Cerebellar cortex (tissue), 1 donor: Measurements from ENCODE around the gene CLSTN1.
A peak's percentile ranks its signal among the peaks of the same experiment; 100 is the strongest.

Experiments
- DNase-seq: peaks from one replicate; pipeline ENCODE4 v3.0.0-alpha.2; 2015; ENCODE audit warnings: low spot score

CLSTN1 gene

DNA sequence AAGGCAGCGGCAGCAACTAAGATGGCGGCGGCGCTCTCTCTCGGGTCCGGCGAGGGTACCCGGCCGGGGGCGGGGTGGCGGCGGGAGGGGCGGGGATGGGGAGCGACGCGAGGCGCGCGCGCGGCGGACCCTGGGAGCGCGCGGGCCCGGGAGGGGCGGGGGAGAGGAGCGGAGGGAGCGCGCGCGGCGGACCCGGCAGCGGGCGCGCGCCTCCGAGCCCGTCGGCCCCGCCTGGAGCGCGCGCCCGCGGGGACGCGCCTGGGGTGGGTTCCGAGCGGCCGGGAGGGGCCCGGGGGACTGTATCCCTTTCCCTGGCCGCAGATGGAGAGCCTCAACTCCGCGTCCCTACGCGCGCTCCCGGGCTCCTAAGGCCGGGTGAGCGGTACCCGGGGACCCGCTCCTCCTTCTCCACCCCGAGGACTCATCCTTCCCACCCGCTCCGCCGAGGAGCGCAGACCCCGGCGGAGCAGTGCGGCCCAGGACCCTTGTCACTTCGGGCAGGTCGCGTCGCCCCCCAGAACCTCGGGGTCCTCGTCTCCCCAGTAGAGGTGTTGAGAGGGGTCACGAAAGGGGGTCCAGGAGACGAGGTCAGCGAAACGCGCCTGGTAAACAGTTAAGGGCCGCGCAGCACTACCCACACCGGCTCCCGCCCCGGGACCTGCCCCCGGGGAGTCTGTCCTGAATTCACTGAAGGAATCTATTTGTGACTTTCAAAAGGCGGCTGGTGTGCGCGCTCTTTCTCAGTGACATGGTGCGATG, at the start of gene CLSTN1:
Gene CLSTN1 (minus strand): TSS at position 23 of the 759 bp plus-strand sequence. CDS start 232 bp downstream, outside the sequence.
- DNase-seq: peak; percentile 86

DNA sequence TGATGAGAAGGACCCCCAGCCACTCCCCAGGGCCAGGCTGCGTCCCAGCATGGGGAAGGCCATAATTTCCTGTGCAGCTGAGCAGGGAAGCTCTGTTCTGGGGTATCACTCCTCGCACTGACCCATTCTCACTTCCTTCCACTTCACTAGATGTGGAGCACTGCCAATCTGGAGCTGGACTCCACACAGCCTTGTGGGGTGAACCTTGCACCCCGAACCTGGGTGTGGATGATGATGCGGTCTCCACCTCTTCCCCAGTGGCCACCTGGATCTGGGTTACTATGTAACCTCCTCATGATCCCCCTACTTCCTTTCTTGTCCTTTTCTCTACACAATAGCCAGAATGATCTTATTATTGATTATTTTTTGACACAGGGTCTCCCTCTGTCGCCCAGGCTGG, 49.6 kb upstream of the CLSTN1 start:
- no peak for DNase-seq

DNA sequence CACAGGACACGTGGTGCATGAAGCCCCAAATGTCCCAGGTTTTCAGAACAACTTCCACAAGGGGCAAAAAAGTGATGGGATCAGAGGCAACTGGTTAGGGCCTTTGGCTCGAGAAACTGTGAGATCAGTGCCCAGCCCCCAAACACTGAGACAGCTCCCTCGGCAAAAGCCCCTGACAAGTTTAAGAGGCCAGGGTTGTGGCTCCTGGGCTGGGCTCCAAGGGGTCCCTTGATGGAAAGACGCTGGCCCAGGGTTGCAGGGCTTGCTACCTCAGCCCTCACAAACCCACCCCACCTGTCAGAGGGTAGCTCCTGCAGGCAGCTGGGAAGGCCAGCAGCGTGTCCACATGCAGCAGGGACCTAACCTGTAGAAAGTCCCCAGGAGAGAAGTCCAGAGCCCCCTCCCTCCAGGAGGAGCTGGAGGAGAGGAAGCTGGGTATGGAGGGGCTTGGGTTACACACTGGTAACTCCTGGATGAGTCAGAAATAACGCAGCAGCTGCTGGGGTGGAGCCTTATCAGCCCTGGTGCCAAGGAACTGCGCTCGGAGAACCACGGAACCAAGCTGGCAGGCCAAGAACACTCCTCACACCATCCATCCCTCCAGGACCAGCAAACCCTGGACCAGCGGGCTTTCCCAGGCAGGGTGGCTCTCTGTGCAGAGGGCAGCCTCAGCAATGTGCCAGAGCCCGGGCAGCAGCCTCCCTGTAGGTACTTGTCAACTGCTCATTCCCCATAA, 48.8 kb upstream of the CLSTN1 start:
- peak; percentile 73 for DNase-seq

DNA sequence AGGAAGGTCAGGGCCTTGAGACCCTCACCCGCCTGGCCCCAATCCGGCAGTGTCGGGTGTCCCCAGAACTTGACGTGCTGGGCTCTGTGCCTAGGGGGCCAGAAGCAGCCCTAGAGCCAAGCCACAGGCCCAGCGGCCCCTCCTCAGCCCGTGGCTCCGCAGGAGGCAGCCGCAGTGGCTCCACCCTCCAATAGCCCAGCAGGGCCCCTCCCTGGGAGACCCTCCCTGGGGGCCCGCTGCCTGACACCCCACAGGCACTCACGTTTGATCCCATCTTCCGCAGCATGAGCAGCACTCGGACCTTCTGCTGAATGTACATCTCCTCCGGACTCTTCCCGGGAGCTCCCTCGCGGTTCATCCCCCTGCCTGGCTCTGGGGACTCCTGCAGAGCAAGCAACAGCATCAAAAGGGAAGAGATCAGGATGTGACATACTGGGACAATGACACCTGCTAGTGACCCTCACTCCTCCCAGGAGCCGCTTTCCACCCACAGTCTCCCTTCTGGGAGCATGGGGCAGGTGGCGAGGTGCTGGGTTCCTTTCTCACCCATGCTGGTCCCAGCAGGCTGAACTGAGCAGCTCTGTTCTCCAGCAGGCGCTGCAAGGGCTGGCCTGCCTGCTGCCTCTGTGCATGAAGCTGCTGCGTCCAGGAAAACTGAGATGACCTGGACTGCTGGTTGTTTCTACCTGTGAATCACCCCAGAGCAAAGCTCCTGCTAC, 48.1 kb upstream of the CLSTN1 start:
- no peak for DNase-seq

DNA sequence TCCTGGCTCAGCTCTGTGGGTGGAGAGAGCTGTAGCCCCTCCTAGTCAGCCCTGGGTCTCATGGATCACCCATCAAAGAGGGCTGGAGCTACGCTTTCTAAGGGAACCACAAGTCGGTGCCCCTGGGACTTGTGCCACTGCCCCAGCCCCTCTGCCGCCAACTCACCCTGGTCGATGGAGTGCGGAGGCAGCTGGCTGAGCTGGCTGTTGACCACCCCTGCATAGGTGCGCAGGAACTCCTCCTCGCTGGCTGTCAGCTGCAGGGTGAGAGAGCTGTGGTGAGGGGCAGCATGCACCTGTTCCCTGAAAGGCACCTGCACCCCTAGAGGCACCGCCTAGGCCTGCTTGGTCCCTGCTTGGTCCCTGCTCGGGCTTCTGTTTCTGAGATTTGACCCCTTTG, 47.3 kb upstream of the CLSTN1 start:
- DNase-seq: no peak

DNA sequence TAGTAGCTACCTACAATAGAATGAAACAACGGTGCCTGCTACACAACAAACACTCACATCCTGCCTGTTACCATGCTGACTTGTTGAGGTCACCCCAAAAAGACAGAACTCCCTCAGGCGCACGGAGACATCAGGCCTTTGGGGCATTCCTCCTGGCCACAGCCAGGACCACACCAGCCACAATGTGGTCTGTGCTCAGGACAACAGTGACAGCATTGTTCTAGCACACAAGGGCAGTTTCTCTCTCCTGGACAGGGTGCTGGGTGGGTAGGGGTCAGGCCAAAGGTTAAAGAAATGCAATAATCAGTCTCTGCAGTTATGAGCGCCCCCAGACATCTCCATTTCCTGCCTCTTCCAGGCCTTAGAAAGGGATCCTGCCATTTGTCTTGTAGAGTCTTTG, 46.8 kb upstream of the CLSTN1 start:
- no peak for DNase-seq

DNA sequence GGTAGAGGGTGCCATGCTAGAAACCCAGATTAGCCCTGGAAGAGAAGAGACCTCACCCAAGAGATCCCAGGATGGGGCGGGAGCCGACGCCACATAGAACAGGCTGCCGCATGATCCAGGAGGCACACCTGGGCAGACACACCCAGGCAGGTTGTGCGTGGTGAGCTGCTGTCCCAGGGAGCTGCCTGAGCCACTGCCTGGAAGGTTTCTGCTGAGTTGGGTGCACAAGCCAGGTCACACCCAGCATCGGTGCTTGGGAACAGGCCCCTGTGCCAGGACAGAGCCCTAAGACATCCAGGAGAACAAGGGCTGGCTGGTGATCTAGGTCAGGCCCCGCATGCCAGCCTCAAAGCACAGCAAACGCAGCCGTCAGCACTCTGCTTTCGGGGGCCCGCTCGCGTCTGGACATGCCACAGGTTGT, 46.1 kb upstream of the CLSTN1 start:
- no peak for DNase-seq

DNA sequence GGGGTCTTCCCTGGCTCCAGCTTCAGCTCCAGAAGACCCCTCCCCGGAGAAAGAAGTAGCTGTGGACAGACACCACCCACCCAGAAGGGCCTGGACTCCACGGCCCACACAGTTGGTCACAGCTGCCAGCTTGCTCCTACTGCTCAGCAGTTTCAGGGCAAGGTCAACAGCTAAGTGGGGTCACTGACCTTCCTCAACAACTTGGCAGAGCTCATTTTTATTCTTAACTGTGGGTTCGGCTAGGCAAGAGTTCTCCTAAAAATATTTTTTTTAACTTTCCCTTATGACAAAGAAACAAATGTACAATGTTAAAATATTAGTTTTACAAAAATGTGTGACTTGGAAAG, 44.5 kb upstream of the CLSTN1 start:
- no peak for DNase-seq

DNA sequence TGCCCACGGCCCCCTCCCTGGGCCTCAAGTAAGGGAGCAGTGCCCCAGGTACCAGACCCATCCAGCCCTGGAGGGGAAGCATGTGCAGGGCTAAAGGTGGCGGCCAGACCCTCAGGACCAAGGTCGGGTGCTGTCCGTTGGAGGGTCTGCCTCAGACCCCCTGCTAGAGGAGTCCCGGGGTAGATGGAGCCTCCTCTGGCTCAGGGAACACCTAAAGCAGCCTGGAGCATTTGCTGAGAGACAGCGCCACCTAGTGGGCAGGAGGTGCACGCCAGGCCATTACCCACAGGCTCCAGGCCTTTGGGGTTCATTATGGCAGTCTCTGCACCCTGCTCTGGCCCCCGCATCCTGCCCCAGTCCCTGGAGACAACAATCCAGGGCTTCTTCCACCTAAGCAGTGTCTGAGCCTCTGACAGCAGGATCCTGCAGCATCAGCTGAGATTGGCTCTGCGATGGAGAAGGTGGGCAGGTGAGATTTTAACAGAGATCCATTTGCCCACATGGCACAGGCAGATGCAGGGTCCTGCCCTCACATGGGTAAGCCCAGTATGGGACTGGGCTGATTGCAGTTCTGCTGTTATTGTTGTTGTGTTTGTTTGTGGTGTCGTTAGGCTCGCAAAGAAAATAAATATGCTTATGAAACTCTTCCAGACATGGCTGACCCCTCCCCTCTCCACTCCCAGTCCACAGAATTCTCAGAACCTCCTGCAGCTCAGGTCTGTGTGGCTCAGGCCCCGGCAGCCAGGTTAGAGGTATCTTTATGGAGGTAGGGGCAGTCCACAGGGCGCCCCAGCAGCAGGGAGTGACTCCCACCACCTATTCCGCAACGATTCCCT, 43.9 kb upstream of the CLSTN1 start:
- DNase-seq: peak; percentile 86

DNA sequence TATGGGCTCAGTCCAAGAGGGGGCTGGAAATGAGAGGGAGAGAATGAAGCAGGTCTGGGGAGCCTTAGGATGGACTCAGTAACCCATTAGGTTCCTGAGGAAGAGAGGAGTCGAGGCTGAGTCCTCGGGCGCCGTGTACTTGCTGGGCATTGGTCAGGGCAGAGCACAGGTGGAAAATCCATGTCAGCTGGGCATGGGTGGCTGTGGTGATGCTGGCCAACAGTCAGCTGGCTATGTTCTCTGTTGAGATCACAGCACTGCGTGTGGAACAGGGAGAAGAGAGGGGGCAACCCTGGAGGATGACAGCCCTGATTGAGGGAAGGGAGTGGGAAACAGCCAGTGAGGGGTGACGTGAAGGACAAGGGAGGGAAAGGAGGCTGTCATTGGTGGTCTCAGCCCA, 43.1 kb upstream of the CLSTN1 start:
- DNase-seq: peak; percentile 70

DNA sequence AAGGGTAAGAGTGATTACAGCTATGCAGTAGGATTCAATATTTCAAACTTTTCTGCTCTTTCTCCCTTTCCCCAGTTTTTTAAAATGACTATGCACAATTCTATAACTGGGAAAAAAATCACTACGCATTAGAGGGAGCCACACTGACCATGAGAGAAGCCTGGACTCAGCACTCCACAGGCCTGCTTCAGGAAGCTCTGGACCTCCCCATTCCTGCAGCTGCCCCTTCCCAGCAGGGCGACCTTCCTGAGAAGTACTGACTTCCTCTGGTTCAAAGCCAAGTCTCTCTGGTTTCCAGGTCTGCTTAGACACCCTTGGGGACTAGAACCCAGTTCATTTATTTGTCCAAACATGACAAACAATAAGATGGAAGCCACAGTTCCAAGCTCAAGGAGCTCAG, 42.0 kb upstream of the CLSTN1 start:
- DNase-seq: no peak

DNA sequence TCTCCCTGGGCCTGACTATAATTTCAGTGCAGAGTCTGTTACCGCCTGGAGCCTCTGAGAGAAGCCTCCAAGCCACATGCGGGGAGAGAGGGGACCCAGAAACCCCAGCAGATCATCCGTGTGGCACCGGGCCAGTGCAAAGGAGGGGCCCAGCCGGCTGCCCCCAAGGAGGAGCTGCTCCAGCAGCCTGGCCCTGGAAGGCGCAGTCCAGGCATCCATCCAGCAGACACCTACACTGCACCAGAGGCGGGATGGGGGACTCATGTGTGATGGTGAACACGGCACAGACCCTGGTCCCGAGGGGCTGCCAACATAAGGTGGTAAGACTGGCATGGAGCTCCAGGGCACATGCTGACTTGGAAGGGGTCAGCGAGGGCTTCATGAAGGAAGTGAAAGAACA, 39.6 kb upstream of the CLSTN1 start:
- DNase-seq: no peak

DNA sequence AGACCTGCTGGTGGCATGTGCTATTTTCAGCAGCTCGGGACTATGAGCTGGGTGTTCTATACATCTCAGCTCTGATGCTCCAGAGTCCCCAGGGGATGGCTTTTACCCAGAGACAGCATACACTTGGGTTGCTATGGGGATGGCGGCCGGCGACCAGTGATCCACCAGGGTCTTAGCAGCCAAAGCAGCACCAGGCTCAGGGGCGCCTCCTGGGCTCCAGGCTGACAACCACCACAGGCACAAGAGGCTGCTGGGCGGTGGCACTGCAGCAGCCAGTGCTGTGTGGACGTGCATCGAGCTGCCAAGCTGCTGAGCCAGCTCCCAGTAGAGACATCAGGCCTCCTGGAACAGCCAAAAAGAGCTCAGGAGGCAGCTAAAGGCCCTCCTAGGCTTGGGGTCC, 37.6 kb upstream of the CLSTN1 start:
- no peak for DNase-seq

DNA sequence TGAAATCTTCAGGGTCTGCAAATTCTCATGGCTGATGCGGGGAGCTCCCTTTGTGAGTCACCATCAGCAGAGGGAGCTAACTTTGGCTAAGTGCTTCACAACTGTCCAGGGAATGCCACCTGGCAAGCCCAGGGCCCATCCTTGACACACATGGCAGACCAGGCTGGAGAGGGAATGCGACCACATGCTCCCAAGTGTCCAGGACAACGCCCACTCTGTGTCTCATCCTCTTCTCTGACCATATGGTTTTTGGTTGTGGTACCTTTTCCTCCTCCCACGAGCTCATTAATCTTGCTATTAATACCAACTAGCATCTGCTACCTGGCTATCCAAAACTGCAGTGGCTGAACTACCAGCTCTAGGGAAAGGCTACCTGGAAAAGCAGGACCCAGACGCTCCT, 37.1 kb upstream of the CLSTN1 start:
- peak; percentile 90 for DNase-seq

DNA sequence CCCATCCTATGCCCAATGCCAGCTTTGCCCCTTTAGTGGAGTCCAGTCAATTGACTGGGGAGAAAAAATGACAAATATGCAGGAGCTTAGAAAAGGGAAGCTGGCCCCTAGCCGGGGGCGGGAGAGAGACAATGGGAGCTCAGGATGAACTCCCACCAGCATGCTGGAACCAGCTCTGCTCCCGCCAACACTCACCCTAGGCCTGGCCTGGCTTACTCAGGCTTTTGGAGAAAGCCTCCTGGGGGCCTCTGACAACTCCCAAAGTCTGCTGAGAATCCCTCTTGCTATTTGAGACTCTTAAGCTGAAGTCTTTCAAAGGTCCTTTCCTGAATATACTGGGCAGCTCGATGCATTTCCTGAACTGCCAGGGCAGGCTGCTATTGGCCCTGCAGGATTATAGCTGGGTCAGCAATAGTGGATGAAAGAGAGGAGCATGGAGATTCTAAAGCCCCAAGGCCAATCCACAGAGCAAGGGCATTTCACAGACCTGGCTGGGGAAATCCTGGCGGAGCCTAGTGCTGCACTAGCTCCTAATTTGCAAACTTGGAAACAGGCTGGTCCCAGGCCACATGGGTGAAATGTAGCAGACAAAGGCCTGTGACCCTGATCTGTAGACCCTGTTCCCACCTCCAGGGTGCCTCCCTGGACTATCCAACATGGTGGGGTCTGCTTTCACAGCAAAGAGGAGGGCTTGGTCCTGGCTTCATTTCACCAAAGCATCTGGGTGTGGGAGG, 35.7 kb upstream of the CLSTN1 start:
- no peak for DNase-seq

DNA sequence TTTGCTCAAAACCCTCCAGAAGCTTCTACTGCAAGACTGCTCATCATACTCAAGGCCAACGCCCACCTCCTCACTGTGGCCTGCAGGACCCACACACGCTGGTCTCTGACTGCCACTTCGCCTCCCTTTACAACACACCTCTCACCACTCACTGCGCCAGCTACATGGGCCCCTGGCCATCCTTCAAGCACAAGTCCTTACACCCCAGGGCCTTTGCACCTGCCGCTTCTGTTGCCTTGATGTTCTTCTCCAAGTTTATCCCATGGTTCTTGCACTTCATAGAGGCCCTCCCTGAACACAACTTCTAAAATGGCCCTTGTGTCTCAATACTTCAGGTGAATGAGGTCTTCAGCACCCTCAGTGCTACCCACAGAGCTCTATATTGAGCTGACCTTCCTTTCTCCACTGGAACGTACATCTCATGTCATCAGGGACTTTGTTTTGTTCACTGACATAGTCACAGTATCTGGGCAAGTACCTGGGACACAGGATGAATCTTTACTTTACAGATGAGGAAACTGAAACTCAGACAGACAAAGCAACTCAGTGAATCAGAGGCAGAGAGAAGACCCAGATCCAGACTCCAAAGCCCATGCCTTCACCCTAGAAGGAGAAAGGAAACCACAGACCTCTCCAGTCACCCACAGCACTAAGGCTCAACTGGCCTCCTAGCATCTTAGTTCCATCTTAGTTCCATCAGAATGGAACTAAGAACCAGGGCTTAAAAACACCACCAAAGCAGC, 34.7 kb upstream of the CLSTN1 start:
- DNase-seq: no peak

DNA sequence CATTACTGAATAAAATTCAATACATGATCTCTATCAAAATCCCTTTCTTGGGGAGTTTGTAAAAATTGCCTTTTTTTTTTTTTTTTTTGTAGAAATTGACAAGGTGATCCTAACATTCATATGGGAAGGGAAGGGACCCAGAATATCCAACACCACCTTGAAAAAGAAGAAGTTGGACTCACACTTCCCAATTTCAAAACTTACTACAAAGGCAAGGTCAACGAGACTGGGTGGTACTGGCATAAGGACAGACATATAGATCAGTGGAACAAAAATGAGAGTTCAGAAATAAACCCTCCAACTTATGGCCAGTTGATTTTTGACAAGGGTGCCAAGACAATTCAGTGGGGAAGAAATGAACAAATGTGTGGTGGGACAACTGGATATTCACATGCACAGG, 31.4 kb upstream of the CLSTN1 start:
- DNase-seq: no peak

DNA sequence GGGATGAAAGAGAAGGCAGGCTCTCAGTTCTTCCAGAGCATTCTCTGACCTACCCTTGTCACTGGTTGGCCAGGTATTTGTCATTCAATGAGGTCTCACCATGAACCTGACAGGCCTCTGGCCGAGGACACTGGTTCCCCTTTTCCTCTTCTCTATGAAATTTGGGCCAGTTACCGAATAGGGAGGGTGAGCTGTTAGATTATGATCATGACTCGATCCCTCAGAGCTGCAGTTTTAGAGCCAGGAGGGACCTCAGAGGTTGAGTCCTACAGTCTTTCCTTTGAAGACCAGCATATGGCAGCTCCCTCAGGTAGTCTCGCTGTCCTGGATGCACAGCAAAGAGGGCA, 29.5 kb upstream of the CLSTN1 start:
- DNase-seq: no peak

DNA sequence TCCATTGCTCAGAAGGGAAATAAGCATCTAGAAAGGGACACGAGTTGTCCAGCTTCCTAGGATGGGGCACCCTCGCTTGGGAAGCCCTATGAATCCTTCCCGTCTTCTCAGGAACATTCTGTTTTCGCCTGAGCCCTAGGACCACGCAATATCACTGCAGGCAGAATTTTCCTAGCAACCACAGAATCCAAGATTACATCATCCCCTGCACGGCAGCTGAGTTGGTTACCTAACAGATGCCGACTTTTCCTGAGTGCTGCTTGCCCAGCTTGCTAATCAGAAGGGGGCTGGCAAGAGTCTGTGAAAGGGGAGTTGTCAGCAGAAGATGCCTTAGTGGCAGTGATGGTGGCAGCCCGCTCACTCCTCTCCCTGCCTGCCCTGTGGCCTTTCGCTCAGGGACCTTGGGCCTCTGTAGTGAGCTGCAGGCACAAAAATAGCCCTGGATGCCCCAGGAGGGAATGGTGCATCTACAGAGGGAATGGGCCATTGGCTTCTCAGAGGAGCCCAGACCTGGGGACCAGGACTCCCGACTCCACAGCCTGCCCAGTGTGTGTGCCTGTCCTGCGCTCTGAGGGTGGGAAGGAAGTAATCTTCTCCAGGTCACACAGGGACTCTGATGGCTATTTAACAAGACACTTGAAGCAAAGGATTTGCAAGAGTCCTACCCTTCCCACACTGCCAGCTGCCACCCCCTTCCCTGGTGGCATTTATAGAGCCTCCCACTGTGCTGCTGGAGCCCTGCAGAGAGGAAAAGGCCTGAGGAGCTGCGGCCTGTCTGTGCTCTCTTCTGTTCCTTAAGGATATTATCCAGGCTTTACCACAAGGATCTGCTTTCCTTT, 28.9 kb upstream of the CLSTN1 start:
- peak; percentile 96 for DNase-seq

DNA sequence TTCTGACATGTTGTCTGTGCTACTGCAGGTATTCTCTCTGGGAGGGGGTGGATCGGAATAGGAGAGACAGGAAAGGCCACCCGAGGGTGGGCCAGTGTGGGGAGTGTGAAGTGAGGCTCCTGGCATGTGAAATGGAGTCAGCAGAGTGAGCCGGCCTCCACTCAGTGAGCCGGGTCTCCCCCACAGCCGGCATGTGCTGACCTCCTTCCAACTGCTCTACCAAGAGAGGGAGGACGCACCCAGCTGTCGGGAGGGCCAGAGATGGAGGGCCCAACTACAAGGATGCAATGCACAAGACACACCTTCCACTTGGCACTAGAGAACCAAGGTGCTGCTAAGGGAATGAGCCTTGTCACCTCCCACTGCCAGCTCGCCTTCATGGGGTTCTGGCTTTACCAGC, 28.2 kb upstream of the CLSTN1 start:
- DNase-seq: no peak
